PC-9 (cell line): Measurements from ENCODE around the gene RPL27. TPM values are rescaled to one million over a fixed set of nuclear protein-coding genes. Genes with fewer than 3 reads are reported as not detected.

Experiments
- BruUV-seq: library from RNA; stranded (reverse); fragments of 400-500 nt; replicated peaks from 2 replicates; lab custom pipeline; 2021; lab: Mats Ljungman, UMichigan
- CTCF ChIA-PET: fragments of 300-600 bp; sonication (Branson Sonifier 250); formaldehyde crosslinking; loops from one replicate; lab custom pipeline; 2022; ENCODE audit warnings: antibody characterized with exemption; lab: Charles Lee
- POLR2A ChIA-PET: fragments of 300-600 bp; sonication (Branson Sonifier 250); formaldehyde crosslinking; loops from one replicate; lab custom pipeline; 2022; ENCODE audit warnings: antibody characterized with exemption; ENCODE audit not compliant: unreplicated experiment; lab: Charles Lee
- DNase-seq, 2 experiments: peaks; one replicate each; pipeline versions ENCODE4 v3.0.0 to v3.0.0-alpha.2; 2015 to 2022; ENCODE audit warnings: mixed read lengths in 1 of 2
- H2AFZ ChIP-seq: fragments of 200-600 bp; sonication (generic); 2 replicates; pipeline ENCODE4 v1.8.1; 2017; ENCODE audit warnings: antibody characterized with exemption
- H3F3A ChIP-seq: fragments of 200-600 bp; sonication (generic); 2 replicates; pipeline ENCODE4 v1.8.1; 2017; ENCODE audit warnings: antibody characterized with exemption, mild to moderate bottlenecking, low read depth; ENCODE audit not compliant: insufficient read depth
- H3K27ac ChIP-seq: fragments of 200-600 bp; sonication (generic); 2 replicates; pipeline ENCODE4 v1.6.1; 2016; ENCODE audit warnings: mixed run types
- H3K27me3 ChIP-seq: fragments of 200-600 bp; sonication (generic); 2 replicates; pipeline ENCODE4 v1.6.1; 2016; ENCODE audit warnings: low read depth, mixed run types; ENCODE audit not compliant: insufficient read depth
- H3K36me3 ChIP-seq: fragments of 200-600 bp; sonication (generic); 2 replicates; pipeline ENCODE4 v1.6.1; 2016; ENCODE audit warnings: low read depth, mixed run types
- H3K4me1 ChIP-seq: fragments of 200-600 bp; sonication (generic); replicated peaks from 2 replicates; pipeline ENCODE4 v1.6.1; 2016; ENCODE audit warnings: mixed run types; ENCODE audit not compliant: insufficient read depth
- H3K4me2 ChIP-seq: fragments of 200-600 bp; sonication (generic); 2 replicates; pipeline ENCODE4 v1.6.1; 2017; ENCODE audit warnings: mixed run types
- H3K4me3 ChIP-seq: fragments of 200-600 bp; sonication (generic); 2 replicates; pipeline ENCODE4 v1.6.1; 2016; ENCODE audit warnings: mixed run types
- H3K79me2 ChIP-seq: fragments of 200-600 bp; sonication (generic); 2 replicates; pipeline ENCODE4 v1.6.1; 2017; ENCODE audit warnings: low read depth, mixed run types
- H3K9me2 ChIP-seq: fragments of 200-600 bp; sonication (generic); 2 replicates; pipeline ENCODE4 v1.8.1; 2017; ENCODE audit warnings: mild to moderate bottlenecking; ENCODE audit not compliant: insufficient read depth
- H3K9me3 ChIP-seq: fragments of 200-600 bp; sonication (generic); 2 replicates; pipeline ENCODE4 v1.8.1; 2016; ENCODE audit warnings: low read depth; ENCODE audit not compliant: insufficient read depth
- H4K20me1 ChIP-seq: fragments of 200-600 bp; sonication (generic); 2 replicates; pipeline ENCODE4 v1.8.1; 2017; ENCODE audit not compliant: insufficient read depth
- EZH2 ChIP-seq: fragments of 200-600 bp; sonication (generic); IDR thresholded peaks from 2 replicates; pipeline ENCODE4 v1.8.0; 2017; ENCODE audit warnings: antibody characterized with exemption, low read depth
- intact Hi-C: fragments of 100-400 bp; cut with micrococcal nuclease; formaldehyde crosslinking; loops from one replicate; pipeline ENCODE4 v1.10.0; 2022; ENCODE audit not compliant: unreplicated experiment
- total RNA-seq: library from RNA; stranded (reverse); gene quantifications from 2 replicates; pipeline ENCODE4 v1.2.3, GENCODE V29; 2021
- TF ChIP-seq, protein P1 (sequence below): fragments of 200-600 bp; sonication (generic); conservative IDR thresholded peaks from 2 replicates; pipeline ENCODE4 v1.6.1; 2017; ENCODE audit warnings: mixed run types, antibody characterized with exemption, mild to moderate bottlenecking, moderate library complexity

The RPL27 gene
- total RNA-seq, 1 experiment from 2014 or later: 950 TPM

DNA sequence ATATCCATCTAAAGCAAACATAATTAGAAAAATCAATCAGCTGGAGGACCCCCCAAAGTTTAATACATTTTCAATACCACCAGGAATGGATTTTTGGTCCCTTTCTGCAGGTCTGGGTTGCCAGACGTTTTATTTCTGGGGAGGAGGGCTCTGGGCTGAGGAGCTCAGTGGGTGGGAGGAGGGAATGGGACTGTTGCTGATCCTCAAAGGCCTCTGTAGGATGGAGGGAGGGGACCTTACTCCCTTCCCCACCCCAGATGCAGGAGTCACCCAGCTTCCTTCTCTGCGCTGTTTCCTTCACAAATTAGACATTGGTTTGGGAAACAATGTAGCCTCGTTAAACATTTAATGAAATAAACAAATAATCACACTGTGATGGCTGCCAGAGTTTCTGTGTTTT, 33.4 kb downstream of the RPL27 start:
- Histone ChIP-seq H3F3A (peaks cover 7% of the 10 kb centered on the region; the same call in 1 of the 2 replicates), H3K27ac (no peak overlapping the region), H2AFZ (no peak overlapping the region), H3K4me3 (no peak overlapping the region), H3K4me2 (no peak overlapping the region), H3K4me1 (no peaks in the 10 kb centered on the region), H3K9me2 (no peaks in the 10 kb centered on the region), H4K20me1 (no peaks in the 10 kb centered on the region), H3K27me3 (no peaks in the 10 kb centered on the region), H3K36me3 (no peaks in the 10 kb centered on the region), H3K79me2 (no peaks in the 10 kb centered on the region), H3K9me3 (no peaks in the 10 kb centered on the region)
- no TSS peak for BruUV-seq
- intact Hi-C loops: no loop called here
- TF ChIP-seq, protein P1, sequence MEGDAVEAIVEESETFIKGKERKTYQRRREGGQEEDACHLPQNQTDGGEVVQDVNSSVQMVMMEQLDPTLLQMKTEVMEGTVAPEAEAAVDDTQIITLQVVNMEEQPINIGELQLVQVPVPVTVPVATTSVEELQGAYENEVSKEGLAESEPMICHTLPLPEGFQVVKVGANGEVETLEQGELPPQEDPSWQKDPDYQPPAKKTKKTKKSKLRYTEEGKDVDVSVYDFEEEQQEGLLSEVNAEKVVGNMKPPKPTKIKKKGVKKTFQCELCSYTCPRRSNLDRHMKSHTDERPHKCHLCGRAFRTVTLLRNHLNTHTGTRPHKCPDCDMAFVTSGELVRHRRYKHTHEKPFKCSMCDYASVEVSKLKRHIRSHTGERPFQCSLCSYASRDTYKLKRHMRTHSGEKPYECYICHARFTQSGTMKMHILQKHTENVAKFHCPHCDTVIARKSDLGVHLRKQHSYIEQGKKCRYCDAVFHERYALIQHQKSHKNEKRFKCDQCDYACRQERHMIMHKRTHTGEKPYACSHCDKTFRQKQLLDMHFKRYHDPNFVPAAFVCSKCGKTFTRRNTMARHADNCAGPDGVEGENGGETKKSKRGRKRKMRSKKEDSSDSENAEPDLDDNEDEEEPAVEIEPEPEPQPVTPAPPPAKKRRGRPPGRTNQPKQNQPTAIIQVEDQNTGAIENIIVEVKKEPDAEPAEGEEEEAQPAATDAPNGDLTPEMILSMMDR: no peak
- TF ChIP-seq EZH2: no peak
- DNase-seq: no peak
- ChIA-PET POLR2A (no interaction called here), CTCF (no interaction called here)

DNA sequence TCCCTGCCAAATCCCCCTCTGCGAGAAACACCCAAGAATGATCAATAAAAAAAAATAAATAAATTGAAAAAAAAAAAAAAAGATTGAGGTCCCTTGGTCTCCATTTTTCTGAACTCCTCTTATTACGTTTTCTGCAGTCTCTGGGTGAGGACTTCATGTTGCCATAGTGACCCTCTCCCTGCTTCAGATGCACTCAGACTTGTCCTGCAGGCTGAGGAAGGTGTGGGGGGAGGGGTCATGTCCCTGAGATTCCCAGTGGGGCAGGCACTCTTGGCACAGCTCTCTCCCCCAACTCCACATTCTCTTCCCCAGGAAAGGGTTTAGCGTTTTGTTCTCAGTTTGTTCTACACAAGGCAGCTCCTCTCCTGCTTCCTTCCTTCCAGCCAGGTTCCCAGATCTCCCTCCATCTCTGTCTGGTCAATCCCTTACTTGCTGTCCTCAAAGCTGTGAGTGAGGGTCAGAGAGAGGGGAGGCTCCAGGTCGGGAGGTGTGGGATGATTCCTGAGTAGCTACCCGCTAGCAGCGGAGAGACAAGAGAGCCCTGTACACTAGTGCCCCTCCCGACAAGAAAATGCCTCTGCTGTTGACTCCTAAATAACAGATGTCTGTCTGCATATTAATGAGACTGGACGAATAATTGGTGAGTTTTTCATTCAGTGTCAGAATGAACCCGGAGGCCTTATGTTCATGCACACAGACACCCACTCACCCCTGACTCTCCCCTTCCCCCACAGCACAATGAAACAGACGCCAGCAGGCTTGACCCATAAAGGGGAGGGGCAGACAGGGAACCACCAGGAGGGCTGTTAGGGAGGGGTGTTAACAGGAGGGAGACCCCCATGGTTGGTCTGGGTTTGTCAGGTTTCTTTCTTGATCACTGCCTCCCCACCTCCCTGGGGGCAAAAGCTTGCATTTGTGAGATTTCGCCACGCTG, 36.0 kb downstream of the RPL27 start:
- Histone ChIP-seq H4K20me1 (no peaks in the 10 kb centered on the region), H3K27me3 (no peaks in the 10 kb centered on the region), H3K9me2 (no peaks in the 10 kb centered on the region), H2AFZ (no peak overlapping the region), H3K79me2 (no peaks in the 10 kb centered on the region), H3K4me3 (no peak overlapping the region), H3K4me2 (no peak overlapping the region), H3K9me3 (no peaks in the 10 kb centered on the region), H3K4me1 (no peaks in the 10 kb centered on the region), H3K36me3 (no peaks in the 10 kb centered on the region), H3F3A (peaks cover 1% of the 10 kb centered on the region; the same call in 1 of the 2 replicates), H3K27ac (no peak overlapping the region)
- ChIA-PET POLR2A (no interaction called here), CTCF (interaction anchor here (0.6 kb wide), 1 partner anchor 275 kb away, joined by 6 read pairs; no protein-coding TSS in a partner anchor)
- TF ChIP-seq EZH2: no peak
- BruUV-seq: no TSS peak
- no peak for DNase-seq
- intact Hi-C loops: no loop called here

DNA sequence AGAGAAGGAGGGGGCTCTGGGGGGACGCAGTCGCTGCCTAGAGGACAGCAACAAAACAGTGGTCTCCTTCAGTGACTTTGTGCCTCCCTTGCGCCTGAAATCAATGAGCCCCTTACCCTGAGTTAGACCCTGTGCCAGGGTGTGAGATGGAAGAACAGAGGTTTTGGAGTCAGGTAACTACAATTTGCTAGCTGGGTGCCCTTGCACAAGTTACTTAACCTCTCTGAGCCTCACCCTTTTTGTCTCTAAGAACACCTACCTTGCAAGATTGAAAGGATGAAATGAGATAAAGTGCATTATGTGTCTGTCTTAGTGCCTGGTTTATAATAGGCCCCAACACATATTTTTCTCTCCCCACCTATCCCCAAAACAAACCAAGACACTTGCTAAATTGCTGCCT, 36.7 kb downstream of the RPL27 start:
- no TSS peak for BruUV-seq
- intact Hi-C loops: no loop called here
- no peaks in the 10 kb centered on the region for H4K20me1 ChIP-seq
- no peak overlapping the region for H3K4me2 ChIP-seq
- no peaks in the 10 kb centered on the region for H3K36me3 ChIP-seq
- H3K4me3 ChIP-seq: no peak overlapping the region
- no peaks in the 10 kb centered on the region for H3K9me3 ChIP-seq
- ChIA-PET CTCF (no interaction called here), POLR2A (interaction anchor here (0.6 kb wide), 1 partner anchor 280 kb away, joined by 6 read pairs; no protein-coding TSS in a partner anchor)
- H3F3A ChIP-seq: no peaks in the 10 kb centered on the region
- no peak overlapping the region for H2AFZ ChIP-seq
- H3K27me3 ChIP-seq: no peaks in the 10 kb centered on the region
- H3K9me2 ChIP-seq: no peaks in the 10 kb centered on the region
- no peaks in the 10 kb centered on the region for H3K4me1 ChIP-seq
- no peaks in the 10 kb centered on the region for H3K79me2 ChIP-seq
- DNase-seq: no peak
- H3K27ac ChIP-seq: no peak overlapping the region
- TF ChIP-seq, protein P1: no peak
- TF ChIP-seq EZH2: no peak
